GM18868 (cell line): ENCODE data around the gene TTC34.

Experiments
- ATAC-seq: cut with Tn5 transposase; IDR thresholded peaks from one replicate; pipeline ENCODE4 v1.9.1; 2021; ENCODE audit warnings: mild to moderate bottlenecking, moderate library complexity; ENCODE audit not compliant: unreplicated experiment

The TTC34 gene

DNA sequence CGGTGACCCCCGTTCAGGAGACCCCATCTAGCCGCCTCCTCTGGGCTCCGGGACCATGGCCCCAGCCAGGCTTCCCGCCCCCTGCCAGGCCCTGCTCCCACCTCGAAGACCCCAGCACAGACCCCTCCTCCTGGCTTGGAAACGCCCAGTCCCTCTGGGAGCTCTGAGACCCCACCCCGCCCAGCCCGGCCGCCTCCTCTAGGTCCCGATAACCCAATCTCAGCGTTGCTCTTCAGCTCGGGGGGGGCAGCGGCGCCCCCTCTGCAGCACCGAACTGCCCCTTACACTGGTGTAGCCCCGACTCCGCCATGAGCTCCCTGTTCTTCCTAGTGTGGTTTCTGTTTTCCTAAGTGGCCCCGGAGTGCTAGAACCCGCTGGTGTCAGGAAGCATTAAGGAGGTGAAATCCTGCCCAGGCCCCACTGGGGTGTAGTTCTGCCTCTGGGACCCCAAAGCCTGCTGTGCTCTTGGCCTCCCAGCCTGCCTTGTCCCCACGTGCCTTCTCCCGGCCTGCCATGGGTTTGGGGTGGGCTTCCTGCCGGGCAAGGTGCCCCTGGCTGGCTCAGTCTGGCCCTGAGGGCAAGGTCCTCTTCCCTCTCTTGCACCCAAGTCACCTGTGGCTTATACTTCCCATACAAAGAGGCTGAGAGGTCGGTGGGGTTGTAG is 157.9 kb downstream of the TTC34 start:
- no peak for ATAC-seq

DNA sequence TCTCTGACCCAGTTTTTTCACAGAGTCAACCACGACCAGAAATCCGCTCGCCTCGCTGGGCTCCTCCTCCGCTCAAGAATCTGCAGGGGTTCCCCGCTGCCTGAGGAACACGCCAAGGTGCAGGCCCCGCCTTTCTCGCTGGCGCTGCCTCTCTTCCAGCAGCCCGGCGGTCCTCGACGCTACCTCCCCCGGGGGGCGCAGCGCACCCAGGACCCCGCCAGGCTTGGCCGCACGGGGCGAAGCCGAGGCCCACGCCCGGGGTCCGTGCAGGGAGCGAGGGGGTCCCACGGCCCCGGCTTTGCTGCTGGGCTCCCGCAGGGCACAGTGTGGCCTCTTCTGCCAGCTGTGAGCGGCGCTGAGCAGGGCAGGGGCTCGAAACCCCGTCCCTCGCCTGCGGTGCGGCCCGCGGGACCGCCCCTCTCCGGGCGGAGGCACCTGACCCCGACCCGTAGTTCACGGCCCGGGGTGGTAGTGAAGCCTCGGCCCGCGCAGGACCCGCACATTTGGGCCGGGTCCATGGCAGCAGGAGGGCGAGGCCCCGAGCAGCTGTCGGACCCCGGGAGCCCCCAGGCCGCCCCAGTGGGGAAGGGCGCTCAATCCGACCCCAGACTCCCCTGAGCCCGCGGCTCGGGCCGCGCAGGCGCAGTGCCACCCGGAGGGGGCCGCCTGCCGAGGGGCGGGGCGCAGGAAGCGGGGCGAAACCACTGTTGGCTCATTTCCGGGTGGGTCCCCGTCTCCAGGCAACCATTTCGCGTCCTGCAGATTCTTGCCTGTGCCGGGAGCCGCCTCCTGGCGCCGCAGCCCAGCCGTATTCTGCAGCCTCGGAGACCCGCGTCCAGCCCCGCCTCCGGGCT is 158.7 kb downstream of the TTC34 start:
- peak; percentile 81 for ATAC-seq

DNA sequence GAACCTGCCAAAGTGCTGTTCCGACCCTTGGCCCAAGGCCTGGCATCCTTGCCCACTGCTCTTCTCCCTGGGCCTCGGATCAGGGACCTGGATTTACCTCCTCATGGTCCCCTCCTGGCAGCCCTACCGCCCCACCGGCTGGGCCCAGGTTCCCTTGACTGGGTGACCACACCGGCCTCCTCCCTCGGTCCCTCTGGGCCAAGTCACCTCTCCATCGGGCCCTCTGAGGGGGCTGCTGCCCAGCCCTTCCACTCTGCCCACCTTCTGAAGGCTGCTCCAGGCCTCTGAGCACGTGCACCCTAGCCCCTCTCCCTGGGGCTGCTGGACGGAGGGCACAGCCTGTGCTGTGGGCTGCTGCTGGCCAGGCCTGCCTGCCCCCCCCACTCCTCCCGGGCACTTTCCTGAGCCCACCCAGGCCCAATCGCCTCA is 159.3 kb downstream of the TTC34 start:
- ATAC-seq = peak; percentile 11

DNA sequence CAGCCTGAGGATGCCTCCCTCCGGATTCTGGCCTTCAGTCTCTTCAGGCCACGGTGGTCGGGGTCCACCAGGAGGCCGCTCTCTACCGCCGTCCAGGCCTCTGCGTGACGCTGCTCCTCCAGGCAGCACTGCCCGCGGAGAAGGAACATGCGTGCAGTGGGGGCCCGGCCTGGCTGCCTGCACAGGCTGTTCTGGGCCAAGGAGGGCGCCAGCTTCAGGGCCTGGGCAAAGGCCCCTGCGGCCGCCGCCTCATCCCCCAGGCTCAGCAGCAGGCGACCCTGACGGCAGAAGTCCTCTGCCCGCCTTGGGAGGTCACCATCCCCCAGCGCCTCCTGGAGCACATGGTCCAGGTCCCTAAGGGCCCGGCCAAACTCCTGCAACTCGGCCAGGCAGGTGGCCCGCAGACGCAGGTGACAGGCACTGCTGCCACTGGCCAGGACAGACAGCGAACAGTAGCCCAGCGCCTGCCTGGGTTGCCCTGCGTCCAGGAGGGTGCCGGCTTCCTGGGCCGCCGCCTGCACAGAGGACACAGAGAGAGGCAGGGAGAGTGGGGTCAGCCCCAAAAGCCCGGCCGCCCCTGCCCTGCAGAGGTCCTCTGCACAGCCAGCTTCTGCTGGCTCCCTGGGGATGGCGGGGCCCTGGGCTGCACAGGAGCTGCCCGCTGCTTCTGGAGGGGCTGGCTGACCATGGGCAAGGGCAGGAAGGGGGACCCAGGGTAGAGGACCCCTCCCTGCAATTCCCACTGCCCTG is 159.9 kb downstream of the TTC34 start:
- ATAC-seq = no peak

DNA sequence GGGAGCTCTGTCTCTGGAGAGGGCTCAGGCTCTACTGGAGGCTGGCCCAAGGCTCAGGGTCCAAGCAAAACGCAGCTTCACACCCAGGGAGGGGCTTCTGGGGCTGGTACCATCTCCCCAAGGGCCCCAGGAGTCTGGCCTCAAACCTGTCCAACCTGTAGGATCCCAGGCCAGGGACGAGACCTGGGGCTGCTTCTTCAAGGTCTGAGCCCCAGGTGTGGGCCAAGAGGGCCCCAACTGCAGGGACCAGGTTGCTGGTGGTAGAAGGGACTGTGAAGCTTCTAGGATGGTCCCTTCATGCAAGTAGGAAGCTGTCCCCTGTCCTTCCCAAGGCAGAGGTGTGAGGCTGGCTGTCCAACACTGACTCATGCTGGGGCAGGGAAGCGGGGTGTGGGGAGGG is 160.9 kb downstream of the TTC34 start:
- no peak for ATAC-seq

DNA sequence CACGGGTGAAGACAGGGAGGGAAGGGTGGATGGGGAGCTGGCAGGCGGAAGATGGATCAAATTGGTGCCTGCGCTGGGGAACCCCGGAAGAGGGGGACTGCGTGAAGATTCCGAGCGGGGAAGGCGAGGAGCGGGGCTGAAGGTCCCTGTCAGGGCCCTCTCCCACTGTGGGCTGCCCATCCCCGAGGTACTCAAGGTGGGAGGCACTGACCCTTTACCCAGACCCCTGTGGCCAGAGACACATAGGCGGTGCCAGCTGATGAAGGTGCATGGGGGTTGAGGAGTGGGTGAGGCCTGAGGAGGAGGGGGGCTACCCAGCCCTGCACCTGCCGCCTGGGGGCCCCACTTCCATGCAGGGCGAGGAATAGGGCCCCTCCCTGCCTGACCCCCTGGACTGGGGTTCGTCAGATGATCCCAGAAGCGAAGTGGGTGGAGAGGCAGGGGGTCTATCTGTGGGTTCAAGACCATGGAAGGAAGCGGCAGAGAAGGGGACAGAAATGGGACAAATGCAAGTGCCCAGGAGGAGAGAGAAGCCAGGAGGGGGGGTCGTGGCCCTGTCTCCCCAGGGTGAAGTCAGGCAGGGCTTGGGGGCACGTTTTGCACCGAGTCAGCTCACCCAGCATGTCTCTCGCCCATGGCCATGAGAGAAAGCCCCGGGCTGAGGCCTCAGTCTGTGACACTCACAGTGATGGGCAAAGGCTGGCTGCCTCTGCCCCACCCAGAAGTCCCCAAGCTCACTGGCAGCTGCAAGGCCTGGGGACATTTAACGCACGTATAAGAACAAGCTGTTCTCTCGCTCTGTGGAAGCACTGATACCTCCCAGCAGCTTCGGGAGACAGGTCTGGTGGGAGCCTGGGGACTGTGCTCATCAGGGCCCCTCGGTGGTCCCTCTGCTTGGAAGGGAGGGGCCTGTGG is 161.6 kb downstream of the TTC34 start:
- ATAC-seq = no peak

DNA sequence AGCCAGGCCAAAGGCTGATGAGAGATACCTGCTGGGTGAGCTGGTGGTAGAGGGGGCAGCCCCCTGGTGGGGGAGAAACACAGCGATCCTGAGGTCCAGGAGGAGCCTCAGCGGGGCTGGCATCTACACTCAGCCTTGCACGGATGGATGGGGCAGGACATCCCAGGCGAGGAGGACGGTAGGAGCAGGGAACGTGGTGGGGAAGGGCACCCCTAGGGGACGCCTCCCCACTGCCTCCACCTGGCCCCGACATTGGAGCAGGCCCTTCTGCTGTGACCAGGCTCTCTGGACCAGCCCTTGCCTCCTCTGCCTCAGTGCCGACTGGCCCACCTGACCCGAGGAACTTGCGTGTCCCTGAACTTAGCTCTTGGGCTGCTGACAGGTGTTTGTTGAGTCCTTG is 162.3 kb downstream of the TTC34 start:
- no peak for ATAC-seq

DNA sequence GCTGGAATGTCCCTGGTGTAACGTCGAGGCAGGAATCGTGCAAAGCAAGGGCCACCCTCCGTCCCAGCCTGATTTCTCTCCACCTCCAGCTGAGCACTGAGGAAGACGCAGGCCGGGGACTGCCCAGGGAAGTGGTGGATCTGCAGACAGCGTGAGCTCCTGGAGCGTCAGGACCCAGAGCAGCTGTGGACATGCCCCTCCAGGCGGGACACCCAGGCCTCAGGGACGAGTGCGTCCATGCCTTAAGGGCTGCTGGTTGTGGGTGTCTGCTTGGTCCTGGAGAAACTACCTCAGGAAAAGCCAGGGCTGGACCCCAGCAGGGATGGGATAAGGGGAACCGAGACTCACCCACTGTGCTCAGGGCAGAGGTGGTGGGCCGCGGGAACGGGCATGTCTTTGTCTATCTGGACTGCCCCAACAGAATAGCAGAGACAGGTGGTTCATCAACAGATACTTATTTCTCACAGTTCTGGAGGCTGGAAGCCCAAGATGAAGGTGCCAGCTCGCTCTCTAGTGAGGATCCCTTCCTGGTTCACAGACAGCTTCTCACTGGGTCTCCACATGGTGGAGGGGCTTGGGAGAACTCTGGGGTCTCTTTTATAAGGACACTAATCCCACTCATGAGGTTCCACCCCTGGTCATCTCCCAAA is 162.9 kb downstream of the TTC34 start:
- no peak for ATAC-seq

DNA sequence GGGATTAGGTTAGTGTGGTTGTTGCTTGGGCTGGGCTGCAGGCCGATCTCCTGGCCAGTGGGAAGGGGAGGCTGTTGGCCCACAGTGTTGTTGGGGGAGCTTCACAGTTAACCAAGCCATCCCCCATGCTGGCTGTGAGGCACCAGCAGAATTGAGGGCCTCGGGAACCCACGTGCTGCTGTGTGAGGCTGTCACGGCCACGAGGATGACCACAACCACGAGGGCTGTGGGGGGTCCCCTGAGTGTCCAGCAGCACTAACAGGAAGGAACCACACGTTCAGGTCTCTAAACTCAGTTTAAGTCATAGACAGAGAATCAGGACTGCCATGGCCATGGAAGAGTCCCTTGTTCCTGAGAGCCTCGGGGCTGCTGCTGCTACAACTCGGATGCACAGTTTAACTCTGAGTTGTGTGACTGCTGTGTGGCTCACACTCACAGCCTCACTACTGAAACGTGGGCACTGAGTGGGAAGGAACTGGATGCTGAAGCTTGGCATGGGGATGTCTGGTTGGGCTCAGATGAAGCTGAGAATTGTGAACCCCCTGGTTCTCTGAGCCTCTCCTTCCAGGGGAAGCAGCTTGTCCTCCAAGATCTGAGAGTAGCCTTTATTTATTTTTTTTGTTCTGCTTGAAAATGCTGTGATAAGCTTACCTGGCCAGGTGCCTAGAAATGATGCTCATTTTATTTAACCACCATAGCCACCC is 163.9 kb downstream of the TTC34 start:
- ATAC-seq = no peak

DNA sequence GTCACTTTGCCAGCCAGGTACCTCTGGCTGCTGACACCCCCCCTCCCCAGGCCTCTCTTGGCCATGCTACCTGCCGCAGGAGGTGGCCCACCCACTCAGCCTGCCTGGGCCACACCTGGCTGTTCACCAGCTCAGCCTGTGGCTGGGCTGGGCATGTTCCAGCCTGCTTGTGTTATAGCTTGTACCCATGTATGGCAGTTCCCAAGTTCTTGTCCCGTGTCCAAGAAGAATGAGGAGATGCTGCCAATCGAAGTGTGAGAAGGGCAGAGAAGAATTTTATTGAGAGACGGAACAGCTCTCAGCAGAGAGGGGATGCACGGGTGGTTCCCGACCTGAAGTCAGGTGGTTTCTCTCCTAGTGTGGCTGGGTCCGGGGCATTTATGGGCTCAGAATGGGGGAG is 164.8 kb downstream of the TTC34 start:
- ATAC-seq = no peak

DNA sequence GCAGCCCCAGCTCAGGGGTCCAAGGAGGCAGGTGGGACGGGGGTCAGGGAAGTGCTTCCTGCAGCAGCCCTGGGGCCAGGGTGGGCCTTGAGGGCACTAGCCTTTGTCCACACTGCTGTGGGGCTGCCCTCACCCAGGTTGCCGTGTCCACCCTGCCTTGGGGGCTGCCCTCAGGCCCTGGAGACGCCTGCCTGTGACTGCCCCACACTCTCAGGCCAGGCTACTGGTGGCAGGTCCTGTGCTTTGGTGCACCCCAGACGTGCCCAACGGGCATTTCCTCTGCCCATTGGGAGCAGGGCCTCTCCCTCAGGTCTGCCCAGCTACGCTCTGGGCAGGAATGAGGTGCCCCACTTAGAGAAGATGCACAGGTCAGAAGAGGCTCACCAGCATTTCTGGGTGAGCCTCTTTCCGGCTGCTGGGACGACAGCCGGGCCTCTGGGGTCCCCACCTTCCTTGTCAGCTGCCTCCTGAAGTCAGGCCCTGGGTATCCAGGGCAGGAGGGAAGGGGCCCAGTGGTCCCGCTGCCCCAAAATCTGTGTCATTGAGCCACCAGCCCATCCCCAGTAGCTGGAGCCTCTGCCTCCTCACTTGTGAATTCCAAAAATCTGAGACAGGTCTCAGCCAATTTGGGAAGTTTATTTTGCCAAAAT is 166.0 kb downstream of the TTC34 start:
- no peak for ATAC-seq

DNA sequence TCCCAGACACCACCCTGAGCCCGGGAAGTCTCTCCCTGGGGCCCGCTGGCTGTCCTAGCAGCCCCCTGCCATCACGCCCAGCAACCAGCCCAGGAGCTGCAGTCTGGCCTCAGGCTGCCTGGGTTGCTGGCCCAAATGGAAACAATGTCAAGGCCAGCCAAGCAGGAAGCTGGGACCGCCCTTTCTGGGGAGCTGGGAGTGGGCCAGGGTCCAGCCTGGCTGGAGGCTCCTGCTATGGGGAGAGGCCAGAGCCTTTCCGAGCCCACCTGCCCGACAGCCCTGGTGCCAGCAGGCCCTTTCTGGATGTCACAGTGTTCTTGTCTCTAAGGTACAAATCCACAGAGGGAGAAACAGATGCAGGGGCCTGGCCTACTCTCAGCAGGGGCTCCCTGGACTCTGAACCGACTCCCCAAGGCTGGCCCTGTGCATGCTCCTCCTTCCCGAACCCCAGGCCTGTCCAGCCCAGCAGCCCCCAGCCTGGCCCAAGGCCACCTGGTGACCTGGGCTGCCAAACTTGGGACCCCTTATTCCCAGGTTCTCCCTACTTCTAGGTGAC is 167.5 kb downstream of the TTC34 start:
- no peak for ATAC-seq

DNA sequence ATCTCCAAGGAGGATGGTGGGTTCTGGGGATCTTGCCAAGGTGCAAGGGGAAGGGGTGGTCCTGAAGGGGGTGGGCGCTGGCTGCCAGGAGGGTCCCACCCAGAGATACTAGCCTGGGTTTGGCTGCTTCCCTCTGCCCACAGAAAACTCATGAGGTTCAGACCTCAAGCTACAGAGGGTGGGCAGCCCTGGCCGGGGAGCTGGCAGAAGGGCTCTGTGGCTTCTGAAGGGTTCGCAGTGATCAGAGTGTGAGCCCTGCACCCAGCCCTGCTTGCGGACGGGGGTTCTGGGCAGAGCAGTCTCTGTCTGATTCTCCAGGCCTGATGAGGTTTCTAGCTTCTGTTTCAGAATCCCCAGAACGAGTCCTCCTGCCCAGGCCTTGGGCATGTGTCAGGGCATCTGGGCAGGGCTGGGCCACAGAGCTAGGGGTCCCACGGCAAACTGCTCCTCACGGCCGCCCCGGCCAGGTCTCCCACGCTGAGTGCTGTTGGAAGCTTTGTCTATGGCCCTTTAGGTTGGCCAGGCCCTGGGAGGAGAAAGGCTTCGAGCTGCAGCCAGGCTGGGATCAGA is 168.0 kb downstream of the TTC34 start:
- ATAC-seq = no peak

DNA sequence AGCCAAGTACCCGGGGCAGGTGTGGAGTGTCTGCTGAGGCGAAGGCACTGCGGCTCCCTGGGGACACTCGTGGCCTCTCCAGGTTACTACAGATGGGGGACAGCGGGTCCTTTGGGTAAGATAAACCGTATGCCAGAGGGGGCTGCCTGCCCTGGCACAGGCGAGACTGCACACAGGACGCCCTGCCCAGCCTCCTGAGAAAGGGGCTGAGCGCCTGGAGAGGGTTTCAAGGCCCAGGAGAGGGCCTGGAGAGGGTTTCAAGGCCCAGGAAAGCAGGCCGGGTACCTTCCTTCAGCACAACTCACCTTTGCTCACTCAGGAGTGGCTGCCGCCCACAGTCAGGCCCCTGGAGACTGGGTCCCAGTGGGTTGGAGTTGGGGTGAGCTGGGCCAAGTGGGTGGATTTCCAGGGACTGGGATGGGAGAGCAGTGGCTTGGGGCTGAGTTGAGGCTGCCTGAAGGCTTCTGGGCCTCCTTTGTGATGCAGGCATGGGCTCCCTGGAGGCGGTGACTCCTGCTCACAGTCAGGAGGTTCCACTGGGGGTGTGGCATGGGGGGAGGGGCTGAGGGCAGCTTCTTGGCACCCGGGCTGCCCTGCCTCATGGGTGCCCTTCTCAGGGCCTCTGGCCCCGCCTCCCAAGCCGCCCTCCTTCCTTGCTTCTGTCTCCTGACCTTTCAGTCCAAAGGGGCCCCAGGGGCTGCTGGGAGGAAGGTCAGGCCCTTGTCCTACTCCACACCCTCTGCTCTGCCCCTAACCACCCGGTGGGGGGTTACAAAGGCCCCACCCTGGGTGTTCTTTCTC is 168.7 kb downstream of the TTC34 start, which contains the start of gene MMEL1:
Gene MMEL1, minus strand, starts transcription at position 456 of the 801 bp plus-strand sequence. CDS start 3,532 bp downstream, outside the sequence.
- ATAC-seq = no peak

DNA sequence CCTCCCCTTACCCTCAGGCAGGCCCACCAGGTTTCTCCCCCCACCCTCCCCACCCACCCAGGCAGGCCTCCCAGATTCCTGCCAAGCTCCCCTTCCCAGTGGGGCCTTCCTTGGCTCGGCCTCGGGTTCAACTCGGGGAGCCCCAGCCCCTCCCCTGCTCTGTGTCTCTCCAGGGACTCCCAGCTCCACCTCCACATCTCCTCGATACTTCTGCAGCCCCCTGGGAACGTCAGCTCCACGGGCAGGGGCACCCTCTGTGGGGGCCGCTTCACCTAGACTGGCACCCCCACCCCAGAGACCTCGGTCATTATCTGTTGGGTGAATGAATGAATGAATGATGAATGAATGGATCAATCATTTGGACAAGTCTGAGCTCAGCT is 169.5 kb downstream of the TTC34 start:
- no peak for ATAC-seq

DNA sequence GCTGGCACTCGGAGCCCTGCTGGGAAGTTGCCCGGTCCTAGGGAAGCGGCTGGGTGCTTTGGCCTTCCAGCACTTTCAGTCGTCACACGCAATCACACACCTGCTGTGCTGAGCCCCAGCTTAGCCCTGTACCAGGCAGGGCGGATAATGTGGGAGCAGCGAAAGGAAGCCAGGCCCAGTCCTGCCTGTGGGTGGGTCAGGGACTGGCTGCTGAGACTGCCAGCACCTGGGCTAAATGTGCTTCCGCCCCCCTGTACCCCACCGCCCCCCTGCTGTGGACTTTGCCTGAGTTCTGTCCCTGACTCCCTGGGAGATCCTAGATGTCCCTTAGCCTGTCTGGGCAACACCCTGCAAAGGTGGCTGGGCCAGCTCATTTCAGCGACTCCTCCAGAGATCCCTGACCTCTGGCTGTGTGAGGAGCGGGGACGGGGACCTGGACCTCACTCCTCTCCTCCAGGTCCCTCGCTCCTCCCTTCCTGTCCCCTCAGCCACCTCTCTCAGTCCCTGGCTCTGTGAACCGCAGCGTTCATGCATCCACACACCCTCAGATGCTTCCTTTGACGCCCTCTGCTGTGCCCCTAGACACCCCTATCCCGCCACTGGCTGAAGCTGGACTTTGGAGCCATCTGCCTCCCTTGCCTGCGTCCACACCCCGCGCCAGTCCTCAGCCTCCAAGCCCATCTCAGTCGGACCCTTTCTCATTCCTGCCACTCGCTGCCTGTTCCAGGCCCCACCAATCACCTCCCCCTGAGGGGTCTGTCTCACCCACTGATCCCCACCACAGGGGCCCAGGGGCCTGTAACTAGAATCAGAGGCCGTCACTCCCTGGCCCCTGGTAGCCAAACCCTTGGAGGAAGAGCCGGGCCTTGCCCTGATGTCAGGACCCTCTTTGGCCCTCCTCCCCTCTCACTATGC is 170.1 kb downstream of the TTC34 start:
- no peak for ATAC-seq
